Measurements from ENCODE around the gene LRG1.
A peak's percentile ranks its signal among the peaks of the same experiment; 100 is the strongest.

LRG1 gene

DNA sequence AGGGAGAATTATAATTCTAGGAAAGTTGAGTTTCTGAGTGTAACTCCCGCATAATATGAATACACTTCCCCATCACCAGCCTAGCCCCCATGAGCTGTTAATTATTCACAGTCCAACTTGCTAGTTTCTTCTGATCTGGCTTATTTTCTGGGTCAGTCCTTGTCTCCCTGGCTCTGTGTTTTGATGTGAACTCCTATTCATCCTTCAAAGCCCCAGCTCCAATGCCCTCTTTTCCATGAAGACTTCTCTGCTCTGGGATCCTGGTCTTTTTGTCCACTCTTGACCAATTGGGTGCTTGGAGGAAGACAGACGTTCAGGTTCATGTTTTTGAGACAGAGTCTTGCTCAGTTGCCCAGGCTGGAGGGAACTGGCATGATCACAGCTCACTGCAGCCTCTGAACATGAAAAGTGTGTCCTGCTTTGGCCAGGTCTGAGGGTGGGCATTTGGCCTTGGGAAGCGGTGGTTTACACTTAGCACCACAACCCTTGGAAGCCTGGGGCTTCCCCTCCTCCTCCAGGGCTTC lies 605 bp downstream of the LRG1 start:
- TF ChIP-seq ZNF558 (tag by site-specific recombination; IDR thresholded peaks at IDR 0.05) (no peak), GFI1B (tag by site-specific recombination; IDR thresholded peaks at IDR 0.05) (no peak), MYNN (tag by site-specific recombination; IDR thresholded peaks at IDR 0.05; ENCODE audit: borderline replicate concordance) (no peak), ZNF701 (tag by site-specific recombination; IDR thresholded peaks at IDR 0.05) (no peak), ZNF121 (tag by site-specific recombination; IDR thresholded peaks at IDR 0.05) (peak; percentile 26; the same call in 1 of the 2 replicates), ZNF366 (tag by site-specific recombination; conservative IDR thresholded peaks at IDR 0.05) (no peak), ZNF433 (tag by site-specific recombination; IDR thresholded peaks at IDR 0.05; ENCODE audit: low read depth) (no peak), ZNF133 (tag by site-specific recombination; IDR thresholded peaks at IDR 0.05) (no peak), ZFP3 (tag by site-specific recombination; IDR thresholded peaks at IDR 0.05; ENCODE audit: low read depth) (peak; percentile 98), ZNF394 (tag by site-specific recombination; IDR thresholded peaks at IDR 0.05; ENCODE audit: borderline replicate concordance) (no peak), ZNF292 (tag by site-specific recombination; IDR thresholded peaks at IDR 0.05; ENCODE audit: borderline replicate concordance, low read depth) (no peak)
- TF ChIP-seq, protein P1, sequence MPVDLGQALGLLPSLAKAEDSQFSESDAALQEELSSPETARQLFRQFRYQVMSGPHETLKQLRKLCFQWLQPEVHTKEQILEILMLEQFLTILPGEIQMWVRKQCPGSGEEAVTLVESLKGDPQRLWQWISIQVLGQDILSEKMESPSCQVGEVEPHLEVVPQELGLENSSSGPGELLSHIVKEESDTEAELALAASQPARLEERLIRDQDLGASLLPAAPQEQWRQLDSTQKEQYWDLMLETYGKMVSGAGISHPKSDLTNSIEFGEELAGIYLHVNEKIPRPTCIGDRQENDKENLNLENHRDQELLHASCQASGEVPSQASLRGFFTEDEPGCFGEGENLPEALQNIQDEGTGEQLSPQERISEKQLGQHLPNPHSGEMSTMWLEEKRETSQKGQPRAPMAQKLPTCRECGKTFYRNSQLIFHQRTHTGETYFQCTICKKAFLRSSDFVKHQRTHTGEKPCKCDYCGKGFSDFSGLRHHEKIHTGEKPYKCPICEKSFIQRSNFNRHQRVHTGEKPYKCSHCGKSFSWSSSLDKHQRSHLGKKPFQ (tag by site-specific recombination; IDR thresholded peaks at IDR 0.05), result no peak
- no peaks in the 10 kb centered on the region for H3K9me3 ChIP-seq (ENCODE audit: control insufficient read depth, insufficient read depth, low read depth, low read length)
- H3K4me3 ChIP-seq (ENCODE audit: low read depth, low read length), result no peak overlapping the region
- H3K36me3 ChIP-seq (ENCODE audit: control insufficient read depth in 2 of 2, insufficient read depth in 1 of 2, low read length in 2 of 2), result no peaks in the 10 kb centered on the region
- POLR2A ChIA-PET, result no interaction called here
- CTCF ChIA-PET, result interaction anchor here (0.5 to 5.1 kb wide), 6 partner anchors 8 to 192 kb away, joined by 3 to 34 read pairs (median 4); partner anchors contain the start of gene SEMA6B
- no peak overlapping the region for H3K27ac ChIP-seq (ENCODE audit: extremely low read depth, low read depth, low read length)
- no peaks in the 10 kb centered on the region for H3K4me1 ChIP-seq (ENCODE audit: control insufficient read depth, insufficient read depth, low read length)

DNA sequence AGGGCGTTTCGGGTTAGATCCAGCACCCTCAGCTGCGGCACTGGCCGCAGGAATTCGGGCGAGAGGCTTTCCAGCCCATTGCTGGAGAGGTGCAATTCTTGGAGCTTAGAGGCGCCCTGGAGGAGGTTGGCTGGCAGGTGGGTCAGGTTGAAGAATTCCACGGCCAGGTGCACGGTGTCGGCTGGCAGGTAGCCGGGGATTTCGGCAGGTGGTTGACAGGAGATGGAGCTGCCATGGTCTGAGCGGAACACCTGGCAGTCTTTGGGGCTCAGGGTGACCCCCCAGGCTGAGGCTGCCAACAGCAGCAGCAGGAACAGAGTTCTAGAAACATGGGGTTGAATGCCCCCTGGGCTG lies 1.3 kb downstream of the LRG1 start:
- Histone ChIP-seq H3K4me3 (ENCODE audit: low read depth, low read length) (no peak overlapping the region), H3K9me3 (ENCODE audit: control insufficient read depth, insufficient read depth, low read depth, low read length) (no peaks in the 10 kb centered on the region), H3K4me1 (ENCODE audit: control insufficient read depth, insufficient read depth, low read length) (no peaks in the 10 kb centered on the region), H3K27ac (ENCODE audit: extremely low read depth, low read depth, low read length) (no peak overlapping the region), H3K36me3 (ENCODE audit: control insufficient read depth in 2 of 2, insufficient read depth in 1 of 2, low read length in 2 of 2) (no peaks in the 10 kb centered on the region)
- POLR2A ChIA-PET, result no interaction called here
- CTCF ChIA-PET, result interaction anchor here (0.6 to 5.1 kb wide), 5 partner anchors 8 to 109 kb away, joined by 3 to 34 read pairs (median 5); partner anchors contain the start of gene SEMA6B
- TF ChIP-seq ZNF223 (tag by site-specific recombination; IDR thresholded peaks at IDR 0.05) (no peak), ZNF664 (tag by site-specific recombination; IDR thresholded peaks at IDR 0.05) (no peak), ZNF302 (tag by site-specific recombination; IDR thresholded peaks at IDR 0.05; ENCODE audit: low read depth) (no peak), SP3 (tag by site-specific recombination; IDR thresholded peaks at IDR 0.05) (no peak), EGR2 (tag by site-specific recombination; IDR thresholded peaks at IDR 0.05; ENCODE audit: low read depth) (no peak), ZNF510 (tag by site-specific recombination; IDR thresholded peaks at IDR 0.05; ENCODE audit: insufficient replicate concordance) (no peak), ZNF654 (tag by site-specific recombination; IDR thresholded peaks at IDR 0.05; ENCODE audit: low read depth) (no peak), ZNF174 (tag by site-specific recombination; IDR thresholded peaks at IDR 0.05) (no peak), ZNF404 (tag by site-specific recombination; IDR thresholded peaks at IDR 0.05) (no peak), ZNF324 (tag by site-specific recombination; IDR thresholded peaks at IDR 0.05) (no peak), ZNF341 (tag by site-specific recombination; IDR thresholded peaks at IDR 0.05; ENCODE audit: low read depth) (no peak)
- TF ChIP-seq, protein P2, sequence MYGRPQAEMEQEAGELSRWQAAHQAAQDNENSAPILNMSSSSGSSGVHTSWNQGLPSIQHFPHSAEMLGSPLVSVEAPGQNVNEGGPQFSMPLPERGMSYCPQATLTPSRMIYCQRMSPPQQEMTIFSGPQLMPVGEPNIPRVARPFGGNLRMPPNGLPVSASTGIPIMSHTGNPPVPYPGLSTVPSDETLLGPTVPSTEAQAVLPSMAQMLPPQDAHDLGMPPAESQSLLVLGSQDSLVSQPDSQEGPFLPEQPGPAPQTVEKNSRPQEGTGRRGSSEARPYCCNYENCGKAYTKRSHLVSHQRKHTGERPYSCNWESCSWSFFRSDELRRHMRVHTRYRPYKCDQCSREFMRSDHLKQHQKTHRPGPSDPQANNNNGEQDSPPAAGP (tag by site-specific recombination; IDR thresholded peaks at IDR 0.05), result no peak
- TF ChIP-seq, protein P3, sequence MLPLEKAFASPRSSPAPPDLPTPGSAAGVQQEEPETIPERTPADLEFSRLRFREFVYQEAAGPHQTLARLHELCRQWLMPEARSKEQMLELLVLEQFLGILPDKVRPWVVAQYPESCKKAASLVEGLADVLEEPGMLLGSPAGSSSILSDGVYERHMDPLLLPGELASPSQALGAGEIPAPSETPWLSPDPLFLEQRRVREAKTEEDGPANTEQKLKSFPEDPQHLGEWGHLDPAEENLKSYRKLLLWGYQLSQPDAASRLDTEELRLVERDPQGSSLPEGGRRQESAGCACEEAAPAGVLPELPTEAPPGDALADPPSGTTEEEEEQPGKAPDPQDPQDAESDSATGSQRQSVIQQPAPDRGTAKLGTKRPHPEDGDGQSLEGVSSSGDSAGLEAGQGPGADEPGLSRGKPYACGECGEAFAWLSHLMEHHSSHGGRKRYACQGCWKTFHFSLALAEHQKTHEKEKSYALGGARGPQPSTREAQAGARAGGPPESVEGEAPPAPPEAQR (tag by site-specific recombination; IDR thresholded peaks at IDR 0.05), result no peak
- TF ChIP-seq, protein P4, sequence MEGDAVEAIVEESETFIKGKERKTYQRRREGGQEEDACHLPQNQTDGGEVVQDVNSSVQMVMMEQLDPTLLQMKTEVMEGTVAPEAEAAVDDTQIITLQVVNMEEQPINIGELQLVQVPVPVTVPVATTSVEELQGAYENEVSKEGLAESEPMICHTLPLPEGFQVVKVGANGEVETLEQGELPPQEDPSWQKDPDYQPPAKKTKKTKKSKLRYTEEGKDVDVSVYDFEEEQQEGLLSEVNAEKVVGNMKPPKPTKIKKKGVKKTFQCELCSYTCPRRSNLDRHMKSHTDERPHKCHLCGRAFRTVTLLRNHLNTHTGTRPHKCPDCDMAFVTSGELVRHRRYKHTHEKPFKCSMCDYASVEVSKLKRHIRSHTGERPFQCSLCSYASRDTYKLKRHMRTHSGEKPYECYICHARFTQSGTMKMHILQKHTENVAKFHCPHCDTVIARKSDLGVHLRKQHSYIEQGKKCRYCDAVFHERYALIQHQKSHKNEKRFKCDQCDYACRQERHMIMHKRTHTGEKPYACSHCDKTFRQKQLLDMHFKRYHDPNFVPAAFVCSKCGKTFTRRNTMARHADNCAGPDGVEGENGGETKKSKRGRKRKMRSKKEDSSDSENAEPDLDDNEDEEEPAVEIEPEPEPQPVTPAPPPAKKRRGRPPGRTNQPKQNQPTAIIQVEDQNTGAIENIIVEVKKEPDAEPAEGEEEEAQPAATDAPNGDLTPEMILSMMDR (tag by site-specific recombination; IDR thresholded peaks at IDR 0.05), result no peak
